Left renal cortex interstitium (tissue), 4 donors: ENCODE data around the gene PCDHB16. TPM values are rescaled to one million over a fixed set of nuclear protein-coding genes. Genes with fewer than 3 reads are reported as not detected.
"Not testable (repeated sequence)": the region's sequence is repeated elsewhere in the genome, so short reads cannot be mapped to it uniquely, and the experiment has no call there.

Experiments
- DNase-seq, 4 donors: peaks; one replicate each; pipeline ENCODE4 v3.0.0-alpha.2; 2013; ENCODE audit warnings: low read depth in 4 of 4, low spot score in 2 of 4, missing footprints in 1 of 4
- polyA plus RNA-seq, 4 donors: library from polyadenylated mRNA; unstranded; fragments of 120-200 nt; gene quantifications; one replicate each; pipeline ENCODE4 v1.2.1, GENCODE V29; 2013; ENCODE audit not compliant: insufficient read length in 4 of 4

PCDHB16 gene
- polyA plus RNA-seq, 4 donors: 4.4 to 8.8 (median 7.3) TPM

GRCh38 chr5:141180313-141180712 lies 1.9 kb upstream of the PCDHB16 start:
- no peak for DNase-seq

- DNase-seq: not testable (repeated sequence)
These were observed 2.1 kb downstream of the PCDHB16 start for GRCh38 chr5:141184117-141184855.

- DNase-seq: no peak
These were observed 4.8 kb downstream of the PCDHB16 start, which contains the start of gene PCDHB9 for GRCh38 chr5:141186897-141187512. Gene PCDHB9, plus strand, starts transcription at chr5:141187161. Its CDS starts 158 bp downstream, at chr5:141187319.

DNA sequence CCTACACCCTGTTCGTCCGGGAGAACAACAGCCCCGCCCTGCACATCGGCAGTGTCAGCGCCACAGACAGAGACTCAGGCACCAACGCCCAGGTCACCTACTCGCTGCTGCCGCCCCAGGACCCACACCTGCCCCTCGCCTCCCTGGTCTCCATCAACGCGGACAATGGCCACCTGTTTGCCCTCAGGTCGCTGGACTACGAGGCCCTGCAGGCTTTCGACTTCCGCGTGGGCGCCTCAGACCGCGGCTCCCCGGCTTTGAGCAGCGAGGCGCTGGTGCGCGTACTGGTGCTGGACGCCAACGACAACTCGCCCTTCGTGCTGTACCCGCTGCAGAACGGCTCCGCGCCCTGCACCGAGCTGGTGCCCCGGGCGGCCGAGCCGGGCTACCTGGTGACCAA lies 6.5 kb downstream of the PCDHB16 start:
- DNase-seq: not testable (repeated sequence)

DNA sequence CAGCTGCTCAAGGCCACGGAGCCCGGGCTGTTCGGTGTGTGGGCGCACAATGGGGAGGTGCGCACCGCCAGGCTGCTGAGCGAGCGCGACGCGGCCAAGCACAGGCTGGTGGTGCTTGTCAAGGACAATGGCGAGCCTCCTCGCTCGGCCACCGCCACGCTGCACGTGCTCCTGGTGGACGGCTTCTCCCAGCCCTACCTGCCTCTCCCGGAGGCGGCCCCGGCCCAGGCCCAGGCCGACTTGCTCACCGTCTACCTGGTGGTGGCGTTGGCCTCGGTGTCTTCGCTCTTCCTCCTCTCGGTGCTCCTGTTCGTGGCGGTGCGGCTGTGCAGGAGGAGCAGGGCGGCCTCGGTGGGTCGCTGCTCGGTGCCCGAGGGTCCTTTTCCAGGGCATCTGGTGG lies 6.9 kb downstream of the PCDHB16 start:
- DNase-seq: not testable (repeated sequence)

DNA sequence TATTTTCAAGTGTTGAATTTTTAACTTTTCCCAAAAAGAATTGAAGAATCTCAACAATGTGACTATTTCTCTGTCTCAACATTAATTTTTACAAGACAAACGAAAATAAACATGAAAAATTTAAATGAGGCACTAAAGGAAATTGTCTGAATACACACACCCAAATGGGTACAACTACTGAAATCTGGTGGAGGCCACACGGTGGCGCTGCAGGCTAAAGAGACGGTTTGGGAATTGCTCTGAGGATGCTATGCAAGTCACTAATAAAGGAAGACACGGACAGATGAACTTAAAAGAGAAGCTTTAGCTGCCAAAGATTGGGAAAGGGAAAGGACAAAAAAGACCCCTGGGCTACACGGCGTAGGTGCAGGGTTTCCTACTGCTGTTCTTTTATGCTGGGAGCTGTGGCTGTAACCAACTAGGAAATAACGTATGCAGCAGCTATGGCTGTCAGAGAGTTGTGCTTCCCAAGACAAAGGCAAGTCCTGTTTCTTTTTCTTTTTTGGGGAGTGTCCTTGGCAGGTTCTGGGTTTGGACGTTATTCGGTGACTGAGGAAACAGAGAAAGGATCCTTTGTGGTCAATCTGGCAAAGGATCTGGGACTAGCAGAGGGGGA lies 10.0 kb downstream of the PCDHB16 start, which contains the start of gene PCDHB10:
PCDHB10 (plus strand) TSS at position 244 of the 616 bp plus-strand sequence; CDS start at position 444, 200 bp downstream.
- DNase-seq: no peak

- not testable (repeated sequence) for DNase-seq
These were observed 12.1 kb downstream of the PCDHB16 start for GRCh38 chr5:141194332-141194731.

DNA sequence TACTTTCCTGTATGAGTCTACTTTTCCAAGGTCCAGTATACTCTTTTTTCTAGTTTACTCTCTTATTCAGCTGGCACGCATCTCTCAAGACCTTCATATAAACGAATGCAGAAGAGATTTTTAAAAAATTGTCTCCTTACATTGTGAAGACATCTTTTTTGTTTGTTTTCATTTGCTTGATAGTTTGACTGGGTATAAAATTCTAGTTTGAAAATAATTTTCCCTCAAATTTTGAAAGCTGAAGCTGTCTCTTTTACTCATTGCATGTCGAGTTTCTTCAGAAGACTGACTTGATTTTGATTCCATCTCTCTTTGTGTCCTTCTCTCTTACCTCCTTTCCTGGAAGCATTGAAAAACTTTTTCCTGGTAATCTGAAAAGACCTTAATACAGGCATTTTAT lies 14.2 kb downstream of the PCDHB16 start:
- DNase-seq: no peak

DNA sequence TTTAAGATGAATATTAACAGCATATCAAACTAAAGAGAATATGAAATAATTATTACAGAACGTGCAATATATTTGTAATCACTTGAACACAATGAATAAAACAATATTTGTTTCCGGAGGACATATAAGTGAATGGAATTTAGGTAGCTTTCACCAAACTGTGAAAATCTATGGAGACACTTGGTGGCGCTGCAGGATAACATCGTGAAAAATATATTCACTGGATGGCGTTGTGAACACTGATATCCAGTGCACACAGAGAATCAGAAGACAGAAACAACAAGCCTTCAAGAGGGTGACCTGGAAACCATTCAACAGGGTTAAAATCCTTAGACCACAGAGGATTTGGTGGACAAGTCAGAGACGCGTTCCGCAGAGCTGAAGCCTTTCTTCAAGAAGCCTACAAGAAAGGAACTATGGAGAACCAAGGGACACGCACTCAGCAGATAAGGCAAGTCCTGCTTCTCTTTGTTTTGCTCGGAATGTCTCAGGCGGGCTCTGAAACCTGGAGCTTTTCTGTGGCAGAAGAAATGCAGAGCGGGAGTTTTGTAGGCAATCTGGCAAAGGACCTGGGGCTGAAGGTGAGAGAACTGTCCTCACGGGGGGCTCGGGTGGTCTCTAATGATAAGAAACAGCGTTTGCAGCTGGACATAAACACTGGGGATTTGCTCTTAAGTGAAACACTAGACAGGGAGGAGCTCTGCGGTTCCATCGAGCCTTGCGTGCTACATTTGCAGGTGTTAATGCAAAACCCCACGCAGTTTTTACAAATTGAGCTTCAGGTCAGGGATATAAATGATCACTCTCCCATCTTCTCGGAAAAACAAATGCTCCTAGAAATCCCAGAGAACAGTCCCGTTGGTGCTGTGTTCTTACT lies 17.4 kb downstream of the PCDHB16 start, which contains the start of gene PCDHB11:
PCDHB11 (plus strand) TSS at position 269 of the 877 bp plus-strand sequence; CDS start at position 417, 148 bp downstream.
- no peak for DNase-seq

GRCh38 chr5:141201126-141201525 lies 18.9 kb downstream of the PCDHB16 start:
- DNase-seq: not testable (repeated sequence)

GRCh38 chr5:141201646-141202045 lies 19.5 kb downstream of the PCDHB16 start:
- DNase-seq: not testable (repeated sequence)

GRCh38 chr5:141208478-141208877 lies 26.3 kb downstream of the PCDHB16 start, which contains the start of gene PCDHB12:
Gene PCDHB12, plus strand, starts transcription at chr5:141208719. Its CDS starts 189 bp downstream, at chr5:141208908.
- no peak for DNase-seq

GRCh38 chr5:141210281-141210680 lies 28.1 kb downstream of the PCDHB16 start:
- DNase-seq: not testable (repeated sequence)

DNA sequence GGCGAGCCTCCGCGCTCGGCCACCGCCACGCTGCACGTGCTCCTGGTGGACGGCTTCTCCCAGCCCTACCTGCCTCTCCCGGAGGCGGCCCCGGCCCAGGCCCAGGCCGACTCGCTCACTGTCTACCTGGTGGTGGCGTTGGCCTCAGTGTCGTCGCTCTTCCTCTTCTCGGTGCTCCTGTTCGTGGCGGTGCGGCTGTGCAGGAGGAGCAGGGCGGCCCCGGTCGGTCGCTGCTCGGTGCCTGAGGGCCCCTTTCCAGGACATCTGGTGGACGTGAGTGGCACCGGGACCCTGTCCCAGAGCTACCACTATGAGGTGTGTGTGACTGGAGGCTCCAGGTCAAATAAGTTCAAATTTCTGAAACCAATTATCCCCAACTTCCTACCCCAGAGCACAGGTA lies 28.7 kb downstream of the PCDHB16 start:
- not testable (repeated sequence) for DNase-seq

DNA sequence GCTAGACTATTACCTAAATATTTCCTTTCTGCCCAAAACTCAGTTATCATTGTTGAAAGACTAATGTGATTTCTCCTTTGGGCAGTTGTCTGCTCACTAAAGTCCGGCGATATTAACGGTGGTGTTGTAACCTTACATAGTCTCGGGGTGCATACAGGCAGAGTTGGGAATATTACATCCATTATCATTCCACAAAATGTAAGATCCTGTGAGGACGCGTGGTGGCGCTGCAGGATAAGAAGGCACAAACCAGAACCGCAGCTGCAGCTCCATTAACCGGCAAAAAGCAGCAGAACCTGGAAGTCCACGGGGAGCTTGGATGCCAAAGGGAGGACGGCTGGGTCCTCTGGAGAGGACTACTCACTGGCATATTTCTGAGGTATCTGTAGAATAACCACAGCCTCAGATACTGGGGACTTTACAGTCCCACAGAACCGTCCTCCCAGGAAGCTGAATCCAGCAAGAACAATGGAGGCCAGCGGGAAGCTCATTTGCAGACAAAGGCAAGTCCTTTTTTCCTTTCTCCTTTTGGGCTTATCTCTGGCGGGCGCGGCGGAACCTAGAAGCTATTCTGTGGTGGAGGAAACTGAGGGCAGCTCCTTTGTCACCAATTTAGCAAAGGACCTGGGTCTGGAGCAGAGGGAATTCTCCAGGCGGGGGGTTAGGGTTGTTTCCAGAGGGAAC lies 31.6 kb downstream of the PCDHB16 start, which contains the start of gene PCDHB13:
PCDHB13 (plus strand) TSS at position 264 of the 684 bp plus-strand sequence; CDS start at position 469, 205 bp downstream.
- DNase-seq: not testable (repeated sequence)

DNA sequence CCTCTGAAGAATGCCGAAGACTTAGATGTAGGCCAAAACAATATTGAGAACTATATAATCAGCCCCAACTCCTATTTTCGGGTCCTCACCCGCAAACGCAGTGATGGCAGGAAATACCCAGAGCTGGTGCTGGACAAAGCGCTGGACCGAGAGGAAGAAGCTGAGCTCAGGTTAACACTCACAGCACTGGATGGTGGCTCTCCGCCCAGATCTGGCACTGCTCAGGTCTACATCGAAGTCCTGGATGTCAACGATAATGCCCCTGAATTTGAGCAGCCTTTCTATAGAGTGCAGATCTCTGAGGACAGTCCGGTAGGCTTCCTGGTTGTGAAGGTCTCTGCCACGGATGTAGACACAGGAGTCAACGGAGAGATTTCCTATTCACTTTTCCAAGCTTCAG lies 32.4 kb downstream of the PCDHB16 start:
- not testable (repeated sequence) for DNase-seq

GRCh38 chr5:141215504-141215903 lies 33.3 kb downstream of the PCDHB16 start:
- not testable (repeated sequence) for DNase-seq

DNA sequence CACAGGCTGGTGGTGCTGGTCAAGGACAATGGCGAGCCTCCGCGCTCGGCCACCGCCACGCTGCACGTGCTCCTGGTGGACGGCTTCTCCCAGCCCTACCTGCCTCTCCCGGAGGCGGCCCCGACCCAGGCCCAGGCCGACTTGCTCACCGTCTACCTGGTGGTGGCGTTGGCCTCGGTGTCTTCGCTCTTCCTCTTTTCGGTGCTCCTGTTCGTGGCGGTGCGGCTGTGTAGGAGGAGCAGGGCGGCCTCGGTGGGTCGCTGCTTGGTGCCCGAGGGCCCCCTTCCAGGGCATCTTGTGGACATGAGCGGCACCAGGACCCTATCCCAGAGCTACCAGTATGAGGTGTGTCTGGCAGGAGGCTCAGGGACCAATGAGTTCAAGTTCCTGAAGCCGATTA lies 33.8 kb downstream of the PCDHB16 start:
- not testable (repeated sequence) for DNase-seq

DNA sequence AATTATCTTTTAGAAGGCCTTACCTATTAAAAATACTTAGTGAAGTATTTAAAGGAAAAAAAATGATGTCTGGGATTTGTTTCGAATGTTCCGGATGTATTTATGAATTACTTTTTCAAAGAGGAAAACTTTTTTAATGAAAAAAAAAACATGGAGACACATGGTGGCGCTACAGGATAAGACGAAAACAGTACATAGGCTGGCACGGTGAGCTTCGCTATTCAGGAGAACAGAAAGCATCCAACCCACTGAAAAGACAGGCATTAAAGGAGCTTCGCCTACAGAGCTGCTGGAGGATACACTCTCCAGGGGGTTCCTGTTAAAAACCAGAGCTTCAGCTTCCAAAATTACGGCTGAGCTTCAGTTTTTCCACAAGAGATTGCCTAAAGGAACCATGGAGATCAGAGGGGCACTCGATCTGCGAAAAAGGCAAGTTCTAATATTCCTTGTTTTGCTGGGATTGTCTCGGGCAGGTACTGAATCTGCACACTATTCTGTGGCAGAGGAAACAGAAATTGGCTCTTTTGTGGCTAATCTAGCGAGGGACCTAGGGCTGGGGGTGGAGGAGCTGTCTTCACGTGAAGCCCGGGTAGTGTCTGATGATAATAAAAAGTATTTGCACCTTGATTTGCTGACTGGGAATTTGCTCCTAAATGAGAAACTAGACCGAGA lies 41.1 kb downstream of the PCDHB16 start, which contains the start of gene PCDHB14:
PCDHB14 (plus strand) TSS at position 232 of the 672 bp plus-strand sequence; CDS start at position 395, 163 bp downstream.
- DNase-seq: no peak
